ENCODE data around the gene SMYD3. TPM values are rescaled to one million over a fixed set of nuclear protein-coding genes. Genes with fewer than 3 reads are reported as not detected.

The SMYD3 gene
- polyA plus RNA-seq, 1 experiment, result 39.9 TPM

DNA sequence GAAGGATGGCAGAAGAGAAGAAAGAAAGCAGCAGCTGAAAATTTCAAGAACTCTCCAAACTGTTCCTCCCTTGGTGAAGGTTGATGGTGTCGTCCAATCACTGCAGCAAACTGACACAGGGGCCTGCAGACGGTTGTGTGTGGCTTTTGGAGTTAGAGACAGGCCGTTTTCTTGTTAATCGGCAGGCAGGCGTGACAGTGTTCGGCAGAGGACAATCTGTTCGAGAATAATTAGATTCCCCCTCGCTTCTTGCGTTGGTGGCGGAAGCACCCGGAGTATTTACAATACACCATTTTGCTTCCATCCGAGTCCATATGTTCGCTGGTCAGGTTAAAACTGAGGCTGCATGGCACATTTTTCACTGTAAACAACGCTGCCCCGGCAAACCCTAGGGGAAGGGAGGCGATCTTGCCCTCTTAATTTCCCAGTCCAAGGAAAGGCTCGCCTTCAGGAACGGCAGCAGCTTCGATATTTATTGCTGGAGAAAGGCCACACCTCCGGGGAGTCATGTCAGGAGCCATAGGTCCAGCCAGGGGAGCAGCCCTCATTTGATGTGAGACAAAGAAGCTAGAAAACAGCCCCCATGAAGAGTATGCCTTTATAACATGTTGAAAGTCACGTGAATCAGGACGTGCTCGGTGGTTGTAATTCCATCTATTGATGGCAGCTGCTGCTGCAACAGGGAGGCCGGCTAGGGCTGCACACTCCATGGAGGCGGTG lies 360.1 kb downstream of the SMYD3 start:
- TF ChIP-seq, protein P1, sequence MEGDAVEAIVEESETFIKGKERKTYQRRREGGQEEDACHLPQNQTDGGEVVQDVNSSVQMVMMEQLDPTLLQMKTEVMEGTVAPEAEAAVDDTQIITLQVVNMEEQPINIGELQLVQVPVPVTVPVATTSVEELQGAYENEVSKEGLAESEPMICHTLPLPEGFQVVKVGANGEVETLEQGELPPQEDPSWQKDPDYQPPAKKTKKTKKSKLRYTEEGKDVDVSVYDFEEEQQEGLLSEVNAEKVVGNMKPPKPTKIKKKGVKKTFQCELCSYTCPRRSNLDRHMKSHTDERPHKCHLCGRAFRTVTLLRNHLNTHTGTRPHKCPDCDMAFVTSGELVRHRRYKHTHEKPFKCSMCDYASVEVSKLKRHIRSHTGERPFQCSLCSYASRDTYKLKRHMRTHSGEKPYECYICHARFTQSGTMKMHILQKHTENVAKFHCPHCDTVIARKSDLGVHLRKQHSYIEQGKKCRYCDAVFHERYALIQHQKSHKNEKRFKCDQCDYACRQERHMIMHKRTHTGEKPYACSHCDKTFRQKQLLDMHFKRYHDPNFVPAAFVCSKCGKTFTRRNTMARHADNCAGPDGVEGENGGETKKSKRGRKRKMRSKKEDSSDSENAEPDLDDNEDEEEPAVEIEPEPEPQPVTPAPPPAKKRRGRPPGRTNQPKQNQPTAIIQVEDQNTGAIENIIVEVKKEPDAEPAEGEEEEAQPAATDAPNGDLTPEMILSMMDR (IDR thresholded peaks at IDR 0.05; ENCODE audit: low read depth, low read length), result no peak
- H3K27me3 ChIP-seq (ENCODE audit: control insufficient read depth, insufficient read depth, low read length), result no peaks in the 10 kb centered on the region
- no peak for DNase-seq (ENCODE audit: low read depth, low spot score)
- ChIA-PET CTCF (no interaction called here), POLR2A (no interaction called here)
- no peak overlapping the region for H3K27ac ChIP-seq (ENCODE audit: low read depth, low read length)
- H3K4me3 ChIP-seq (ENCODE audit: low read depth, low read length), result no peak overlapping the region
- peaks cover 17% of the 10 kb centered on the region for H3K9me3 ChIP-seq (ENCODE audit: control insufficient read depth, insufficient read depth, low read length)

DNA sequence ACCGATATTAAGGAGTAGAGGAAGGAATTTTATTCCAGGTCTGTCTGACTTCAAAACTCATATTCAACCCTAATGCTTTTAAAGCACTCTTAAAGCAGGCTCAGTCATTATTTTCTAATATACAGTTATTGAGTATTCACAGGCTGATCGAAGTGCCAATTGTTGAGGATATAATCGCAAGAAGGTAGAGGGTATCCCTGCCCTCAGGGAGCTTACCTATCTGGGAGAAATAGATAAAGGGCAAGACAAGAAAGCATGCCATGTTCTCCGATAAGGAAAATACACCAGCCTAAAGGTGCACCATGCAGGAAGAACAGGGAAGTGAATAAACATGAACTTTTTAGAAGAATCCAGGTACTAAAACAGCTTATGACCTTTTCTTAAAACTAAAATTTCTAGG lies 361.2 kb downstream of the SMYD3 start:
- CTCF ChIA-PET, result no interaction called here
- Histone ChIP-seq H3K9me3 (ENCODE audit: control insufficient read depth, insufficient read depth, low read length) (peaks cover 17% of the 10 kb centered on the region), H3K27me3 (ENCODE audit: control insufficient read depth, insufficient read depth, low read length) (no peaks in the 10 kb centered on the region), H3K4me3 (ENCODE audit: low read depth, low read length) (no peak overlapping the region), H3K27ac (ENCODE audit: low read depth, low read length) (no peak overlapping the region)
- no peak for DNase-seq (ENCODE audit: low read depth, low spot score)
- POLR2A ChIA-PET, result no interaction called here
- TF ChIP-seq, protein P1 (IDR thresholded peaks at IDR 0.05; ENCODE audit: low read depth, low read length), result no peak

DNA sequence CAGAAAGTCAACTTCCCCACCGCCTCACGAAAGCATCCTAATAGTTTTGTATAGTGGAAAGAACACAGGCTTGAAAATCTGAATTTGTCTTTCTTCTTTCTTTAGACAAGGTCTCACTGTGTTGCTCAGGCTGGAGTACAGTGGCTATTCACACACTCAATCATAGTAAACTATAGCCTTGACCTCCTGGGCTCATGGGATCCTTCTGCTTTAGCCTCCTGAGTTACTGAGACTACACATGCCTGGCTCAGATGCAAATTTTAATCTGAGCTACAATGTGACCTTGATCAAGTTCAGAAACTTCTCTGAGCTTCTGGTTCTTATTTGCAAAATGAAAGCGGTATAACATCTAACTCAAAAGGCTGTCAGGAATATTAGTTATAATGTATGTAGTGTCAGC lies 362.1 kb downstream of the SMYD3 start:
- TF ChIP-seq, protein P1 (IDR thresholded peaks at IDR 0.05; ENCODE audit: low read depth, low read length), result no peak
- no peak overlapping the region for H3K27ac ChIP-seq (ENCODE audit: low read depth, low read length)
- peaks cover 17% of the 10 kb centered on the region for H3K9me3 ChIP-seq (ENCODE audit: control insufficient read depth, insufficient read depth, low read length)
- H3K27me3 ChIP-seq (ENCODE audit: control insufficient read depth, insufficient read depth, low read length), result no peaks in the 10 kb centered on the region
- ChIA-PET POLR2A (no interaction called here), CTCF (interaction anchor here (1.5 kb wide), 1 partner anchor 11 kb away, joined by 4 read pairs; no protein-coding TSS in a partner anchor)
- no peak for DNase-seq (ENCODE audit: low read depth, low spot score)
- H3K4me3 ChIP-seq (ENCODE audit: low read depth, low read length), result no peak overlapping the region

DNA sequence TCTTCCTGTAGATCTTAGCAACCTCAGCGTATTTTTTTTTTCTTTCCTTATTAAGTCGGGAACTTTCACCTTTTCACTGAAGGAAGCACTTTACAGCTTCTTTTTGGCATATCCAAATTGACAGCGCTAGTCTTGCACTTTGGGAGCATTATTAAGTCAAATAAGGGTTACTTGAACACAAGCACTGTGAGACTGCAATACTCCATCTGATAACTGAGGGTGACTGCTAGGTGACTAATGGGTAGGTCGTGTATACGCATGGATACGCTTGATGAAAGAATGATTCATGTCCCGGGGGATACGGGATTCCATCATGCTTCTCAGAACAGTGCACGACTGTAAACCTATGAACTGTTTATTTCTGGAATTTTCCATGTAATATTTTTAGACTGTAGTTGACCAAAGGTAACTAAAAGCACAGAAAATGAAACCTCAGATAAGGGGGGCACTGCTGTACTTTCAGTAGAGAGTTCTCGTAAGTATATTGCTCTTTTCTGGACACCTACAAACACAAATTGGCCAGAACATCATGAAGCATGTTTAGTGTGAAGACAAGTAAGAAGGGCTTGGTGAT lies 364.7 kb downstream of the SMYD3 start:
- DNase-seq (ENCODE audit: low read depth, low spot score), result peak; percentile 59
- POLR2A ChIA-PET, result no interaction called here
- Histone ChIP-seq H3K4me3 (ENCODE audit: low read depth, low read length) (no peak overlapping the region), H3K9me3 (ENCODE audit: control insufficient read depth, insufficient read depth, low read length) (peaks cover 2% of the 10 kb centered on the region), H3K27me3 (ENCODE audit: control insufficient read depth, insufficient read depth, low read length) (no peaks in the 10 kb centered on the region), H3K27ac (ENCODE audit: low read depth, low read length) (no peak overlapping the region)
- CTCF ChIA-PET, result no interaction called here
- TF ChIP-seq, protein P1 (IDR thresholded peaks at IDR 0.05; ENCODE audit: low read depth, low read length), result no peak

DNA sequence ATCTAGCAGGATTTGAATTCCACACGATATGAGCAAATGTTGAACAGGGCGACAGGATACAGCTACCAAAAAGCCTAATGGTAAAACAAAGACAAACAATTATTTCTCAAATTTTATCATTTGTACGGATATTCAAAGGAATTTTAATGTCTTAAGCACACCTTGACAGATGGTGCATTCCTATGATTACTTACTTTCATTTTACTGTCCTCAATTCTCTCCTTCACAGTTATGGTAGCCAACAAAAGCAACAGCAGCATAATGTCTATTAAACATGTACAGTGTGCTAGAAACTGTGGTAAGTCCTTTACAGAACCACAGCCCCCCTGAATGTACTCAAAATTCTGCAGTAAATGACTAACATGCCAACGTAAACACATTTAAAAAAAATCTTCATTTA lies 365.8 kb downstream of the SMYD3 start:
- H3K27ac ChIP-seq (ENCODE audit: low read depth, low read length), result no peak overlapping the region
- H3K9me3 ChIP-seq (ENCODE audit: control insufficient read depth, insufficient read depth, low read length), result no peaks in the 10 kb centered on the region
- ChIA-PET POLR2A (no interaction called here), CTCF (no interaction called here)
- H3K27me3 ChIP-seq (ENCODE audit: control insufficient read depth, insufficient read depth, low read length), result no peaks in the 10 kb centered on the region
- TF ChIP-seq, protein P1 (IDR thresholded peaks at IDR 0.05; ENCODE audit: low read depth, low read length), result no peak
- no peak for DNase-seq (ENCODE audit: low read depth, low spot score)
- no peak overlapping the region for H3K4me3 ChIP-seq (ENCODE audit: low read depth, low read length)
